NCI-H526 (cell line): ENCODE data around the gene CWC25.
"Not testable (repeated sequence)": the region's sequence is repeated elsewhere in the genome, so short reads cannot be mapped to it uniquely, and the experiment has no call there.

Experiments
- DNase-seq, 2 experiments: peaks; one replicate each; lab custom pipeline; 2025; lab: John Stamatoyannopoulos, UW

Gene CWC25

DNA sequence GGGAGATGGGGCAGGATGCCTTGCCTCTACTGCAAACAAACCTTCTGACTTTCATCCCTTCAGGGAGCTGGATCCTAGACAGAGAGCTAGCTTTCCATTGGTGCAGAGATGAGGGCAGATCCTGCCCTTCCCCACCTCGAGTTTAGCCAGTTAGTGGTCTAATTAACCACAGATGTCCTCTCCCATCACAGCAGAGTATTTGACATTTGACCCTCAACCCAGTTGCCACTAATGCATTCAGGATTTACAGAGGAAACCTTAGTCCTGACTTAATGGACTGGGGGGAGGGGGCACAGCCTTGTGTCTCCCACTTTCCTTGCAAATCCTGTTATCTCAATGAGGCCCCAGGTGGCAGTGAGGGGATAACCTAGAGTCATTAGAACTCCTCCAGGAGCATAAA lies 35.9 kb downstream of the CWC25 start:
- DNase-seq, result no peak

DNA sequence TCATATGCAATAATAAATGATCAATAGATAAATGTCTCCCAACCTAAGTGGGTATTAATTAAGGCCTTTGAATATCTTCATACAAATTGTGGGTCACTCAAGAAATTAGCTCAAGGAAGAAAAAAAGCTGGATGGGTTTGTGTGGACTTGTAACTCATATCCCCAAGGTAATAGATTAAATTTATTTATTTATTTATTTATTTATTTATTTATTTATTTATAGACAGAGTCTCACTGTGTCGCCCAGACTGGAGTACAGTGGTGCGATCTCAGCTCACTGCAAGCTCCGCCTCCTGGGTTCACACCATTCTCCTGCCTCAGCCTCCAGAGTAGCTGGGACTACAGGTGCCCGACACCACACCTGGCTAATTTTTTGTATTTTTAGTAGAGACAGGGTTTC lies 37.1 kb downstream of the CWC25 start:
- not testable (repeated sequence) for DNase-seq

DNA sequence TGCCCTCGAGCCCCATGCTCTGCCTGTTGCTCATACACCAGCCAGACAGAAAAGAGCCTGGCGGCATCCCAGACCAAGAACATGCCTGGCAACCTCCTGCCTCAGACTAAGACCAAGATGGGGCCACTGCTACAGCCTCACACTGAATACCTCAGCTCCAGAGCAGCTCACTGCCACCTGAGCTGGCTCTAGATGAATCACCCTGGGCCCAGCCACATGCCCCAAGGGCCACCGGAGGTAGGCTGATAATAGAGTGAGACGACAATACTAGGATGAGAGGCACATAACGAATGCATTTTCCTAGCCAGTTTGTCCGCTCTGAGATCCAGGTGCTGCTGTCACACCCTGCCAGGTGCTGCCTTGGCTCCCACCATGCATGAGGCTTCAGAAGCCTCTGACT lies 38.7 kb downstream of the CWC25 start:
- DNase-seq, result no peak

GRCh38 chr17:38783227-38783626 lies 41.9 kb downstream of the CWC25 start:
- DNase-seq, result no peak

- no peak for DNase-seq
These were observed 45.0 kb downstream of the CWC25 start for GRCh38 chr17:38779965-38780752.

GRCh38 chr17:38777641-38778250 lies 47.4 kb downstream of the CWC25 start:
- DNase-seq, result no peak

DNA sequence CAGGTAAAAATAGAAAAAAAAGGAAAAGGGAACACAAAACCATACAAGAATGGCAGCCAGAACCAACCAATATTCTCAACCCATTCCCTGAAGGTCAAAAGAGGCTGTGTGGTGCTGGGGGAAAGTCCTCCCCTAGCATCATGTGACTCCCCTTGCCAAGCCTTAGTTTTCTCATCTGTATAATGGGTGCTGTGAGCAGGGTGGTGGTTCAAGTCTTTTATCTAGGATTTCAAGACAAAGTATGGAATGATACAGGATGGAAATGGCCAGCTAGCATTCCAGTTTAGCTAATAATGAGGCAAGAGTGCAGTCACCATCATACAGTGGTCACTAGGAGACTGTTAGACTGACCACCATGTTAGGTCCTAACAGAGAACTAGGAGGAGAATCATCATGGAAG lies 51.9 kb downstream of the CWC25 start:
- no peak for DNase-seq

DNA sequence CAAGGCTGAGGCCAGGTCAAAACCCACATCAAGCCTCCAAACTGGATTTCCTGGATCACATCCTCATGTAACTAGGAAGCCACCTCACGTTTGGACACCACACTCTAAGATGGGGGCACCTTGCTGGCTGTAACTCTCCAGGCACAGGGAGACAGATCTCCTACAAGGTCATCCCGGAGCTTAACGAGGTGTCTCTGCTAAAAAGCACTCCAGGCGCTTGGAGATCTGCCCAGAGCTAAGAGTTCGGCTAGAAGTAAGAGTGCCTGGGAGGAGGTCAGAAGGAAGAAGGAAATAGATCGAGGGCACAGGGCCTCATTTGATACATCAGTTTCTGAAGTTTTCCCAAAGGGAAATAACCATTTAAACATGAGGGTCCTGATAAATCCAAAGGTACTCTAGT lies 56.7 kb downstream of the CWC25 start:
- DNase-seq, result no peak

- DNase-seq, result no peak
These were observed 58.8 kb downstream of the CWC25 start for GRCh38 chr17:38766341-38766740.

DNA sequence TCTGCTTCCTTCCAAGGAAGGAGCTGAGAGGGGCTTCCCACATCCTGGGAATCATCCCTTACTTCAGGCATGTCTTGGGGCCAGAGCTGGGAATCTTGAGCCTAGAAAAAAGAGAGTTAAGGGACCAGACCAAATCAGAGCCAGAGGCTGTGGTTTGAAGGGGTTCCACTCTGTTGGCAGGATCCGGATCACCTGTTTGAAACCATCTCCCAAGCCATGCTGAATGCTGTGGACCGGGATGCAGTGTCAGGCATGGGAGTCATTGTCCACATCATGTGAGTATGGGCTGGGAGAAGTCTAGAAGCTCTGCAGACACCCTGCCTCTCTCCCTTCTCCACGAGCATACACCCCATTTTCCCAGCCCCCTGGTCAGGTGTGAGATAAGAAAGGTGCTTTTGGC lies 62.9 kb downstream of the CWC25 start:
- no peak for DNase-seq

DNA sequence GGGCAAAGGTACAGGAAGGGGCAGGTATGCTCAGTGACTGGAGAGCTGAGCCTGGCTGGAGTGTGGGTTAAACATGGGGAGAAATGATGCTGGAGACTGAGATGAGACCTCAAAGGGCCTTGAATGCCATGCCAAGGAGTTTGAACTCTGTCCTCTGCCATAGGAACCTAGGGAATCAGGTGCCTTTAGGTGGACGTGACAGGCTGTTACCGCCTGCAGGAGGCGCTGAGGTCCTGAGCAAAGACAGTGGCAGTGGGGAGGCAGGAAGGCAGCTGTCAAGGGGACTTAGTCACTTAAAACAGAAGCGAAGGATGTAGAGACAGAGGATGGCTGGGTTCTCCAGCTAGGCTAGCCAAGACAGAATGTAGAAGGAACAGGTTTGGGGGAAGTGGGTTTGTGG lies 63.5 kb downstream of the CWC25 start:
- peak in 1 of 2 experiments; percentile 47 for DNase-seq

DNA sequence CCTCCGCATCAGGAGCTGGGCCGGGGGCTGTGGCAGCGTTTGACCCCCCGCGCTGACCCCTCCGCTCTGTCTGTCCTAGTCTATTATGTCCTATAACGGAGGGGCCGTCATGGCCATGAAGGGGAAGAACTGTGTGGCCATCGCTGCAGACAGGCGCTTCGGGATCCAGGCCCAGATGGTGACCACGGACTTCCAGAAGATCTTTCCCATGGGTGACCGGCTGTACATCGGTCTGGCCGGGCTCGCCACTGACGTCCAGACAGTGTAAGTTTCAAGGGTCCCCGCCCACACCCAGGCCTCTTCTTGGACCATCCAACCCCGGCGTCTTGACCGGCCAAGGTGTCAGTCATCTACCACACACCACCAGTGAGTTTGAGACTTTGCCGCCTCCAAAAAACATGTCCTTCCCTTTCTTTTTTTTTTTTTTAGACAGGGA lies 72.0 kb downstream of the CWC25 start:
- DNase-seq, result no peak

DNA sequence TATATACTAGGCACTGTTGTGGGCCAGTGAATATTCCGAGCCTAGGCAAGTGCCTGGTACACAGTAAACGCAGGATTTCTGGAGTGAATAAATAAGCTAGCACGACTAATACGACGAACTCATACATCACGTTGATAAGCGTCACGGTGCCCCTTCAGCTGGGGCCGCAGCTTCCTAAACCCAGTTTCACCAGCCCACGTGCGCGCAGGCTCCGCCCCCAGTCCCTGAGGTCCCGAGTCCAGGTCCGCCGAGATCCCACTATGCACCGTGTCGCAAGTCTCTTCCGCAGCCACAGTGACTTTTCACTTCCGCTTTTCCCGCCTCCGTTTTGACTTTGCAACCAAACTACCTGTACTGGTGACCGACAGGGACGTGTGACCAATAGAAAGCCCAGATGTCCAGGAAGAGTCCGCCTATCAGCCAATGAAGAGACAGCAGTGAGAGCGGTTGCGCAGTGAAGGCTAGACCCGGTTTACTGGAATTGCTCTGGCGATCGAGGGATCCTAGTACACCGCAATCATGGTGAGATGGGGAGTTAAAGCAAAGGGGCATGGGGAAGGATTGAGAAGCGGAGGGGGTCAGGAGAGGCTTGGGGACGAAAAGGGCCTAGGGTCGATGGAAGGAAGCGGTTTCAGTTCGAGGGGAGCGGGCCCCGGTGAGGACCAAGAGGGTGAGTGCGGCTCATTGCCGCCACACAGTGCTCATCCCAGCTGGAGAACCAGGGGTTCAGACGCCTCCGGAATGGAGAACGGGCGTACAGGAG lies 72.6 kb downstream of the CWC25 start, which contains the start of gene PSMB3:
Gene PSMB3 (plus strand): TSS at position 434 of the 763 bp plus-strand sequence. CDS start 86 bp downstream, at position 520.
- peak; percentile 99 for DNase-seq

DNA sequence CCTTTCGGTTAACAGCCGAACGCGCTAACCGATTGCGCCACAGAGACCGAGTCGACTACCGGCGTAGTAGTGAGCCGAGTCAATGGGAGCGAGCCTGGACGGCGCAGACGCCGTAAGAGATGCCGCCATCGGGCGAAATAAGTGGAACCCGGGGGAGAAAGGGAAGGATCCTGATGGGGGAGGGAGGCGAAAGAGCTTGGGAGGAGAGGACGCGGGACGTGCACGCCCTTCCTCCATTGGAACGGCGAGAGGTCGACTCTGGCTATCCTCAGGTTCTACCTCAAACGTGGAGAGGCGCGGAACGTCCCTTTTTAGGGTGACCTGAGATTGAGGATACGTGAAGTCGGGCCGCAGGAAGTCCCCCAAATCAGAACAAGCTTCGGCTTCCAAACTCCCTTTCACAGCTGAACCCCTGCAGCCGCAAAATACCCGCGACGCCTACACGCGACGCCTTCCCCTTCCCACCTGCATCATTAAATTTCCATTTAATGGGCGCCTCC lies 73.3 kb downstream of the CWC25 start:
- peak; percentile 71 to 88 for DNase-seq

GRCh38 chr17:38751144-38751807 lies 73.8 kb downstream of the CWC25 start:
- peak; percentile 42 to 59 for DNase-seq
